KMS-11 (cell line): ENCODE measurements around the gene M1AP.
A peak's percentile ranks its signal among the peaks of the same experiment; 100 is the strongest.

Experiments used
- H2AFZ ChIP-seq: fragments of 200-600 bp; sonication (generic); 2 replicates; pipeline ENCODE4 v1.6.1; 2016; ENCODE audit warnings: antibody characterized with exemption, mixed run types, low read depth
- H3K27ac ChIP-seq: fragments of 200-600 bp; sonication (generic); 2 replicates; pipeline ENCODE4 v1.6.1; 2016; ENCODE audit warnings: mild to moderate bottlenecking, mixed run types
- H3K27me3 ChIP-seq: fragments of 200-600 bp; sonication (generic); 2 replicates; pipeline ENCODE4 v1.6.1; 2017; ENCODE audit warnings: mild to moderate bottlenecking, low read depth, mixed run types, moderate library complexity; ENCODE audit not compliant: insufficient read depth
- H3K36me3 ChIP-seq: fragments of 200-600 bp; sonication (generic); 2 replicates; pipeline ENCODE4 v1.6.1; 2017; ENCODE audit warnings: mild to moderate bottlenecking, mixed run types; ENCODE audit not compliant: insufficient read depth
- H3K4me1 ChIP-seq: fragments of 200-600 bp; sonication (generic); 2 replicates; pipeline ENCODE4 v1.6.1; 2016; ENCODE audit warnings: mild to moderate bottlenecking, low read depth, mixed run types; ENCODE audit not compliant: poor library complexity, severe bottlenecking
- H3K4me2 ChIP-seq: fragments of 200-600 bp; sonication (generic); 2 replicates; pipeline ENCODE4 v1.7.0; 2016; ENCODE audit warnings: mild to moderate bottlenecking, mixed run types
- H3K4me3 ChIP-seq: fragments of 200-600 bp; sonication (generic); IDR thresholded peaks from 2 replicates; pipeline ENCODE4 v1.6.1; 2017; ENCODE audit warnings: low read depth, low read length, mixed read lengths; ENCODE audit not compliant: insufficient read depth
- H3K79me2 ChIP-seq: fragments of 200-600 bp; sonication (generic); 2 replicates; pipeline ENCODE4 v1.6.1; 2016; ENCODE audit warnings: low read depth, mixed run types; ENCODE audit not compliant: insufficient read depth
- H3K9ac ChIP-seq: fragments of 200-600 bp; sonication (generic); 2 replicates; pipeline ENCODE4 v1.6.1; 2016; ENCODE audit warnings: mild to moderate bottlenecking, mixed run types
- H4K20me1 ChIP-seq: fragments of 200-600 bp; sonication (generic); 2 replicates; pipeline ENCODE4 v1.6.1; 2016; ENCODE audit warnings: mild to moderate bottlenecking, mixed run types; ENCODE audit not compliant: insufficient read depth
- CTCF ChIP-seq: fragments of 200-600 bp; sonication (generic); conservative IDR thresholded peaks from 2 replicates; pipeline ENCODE4 v1.6.1; 2017; ENCODE audit warnings: low read depth, mild to moderate bottlenecking, antibody characterized with exemption, low read length, moderate library complexity, mixed read lengths

Gene M1AP

DNA sequence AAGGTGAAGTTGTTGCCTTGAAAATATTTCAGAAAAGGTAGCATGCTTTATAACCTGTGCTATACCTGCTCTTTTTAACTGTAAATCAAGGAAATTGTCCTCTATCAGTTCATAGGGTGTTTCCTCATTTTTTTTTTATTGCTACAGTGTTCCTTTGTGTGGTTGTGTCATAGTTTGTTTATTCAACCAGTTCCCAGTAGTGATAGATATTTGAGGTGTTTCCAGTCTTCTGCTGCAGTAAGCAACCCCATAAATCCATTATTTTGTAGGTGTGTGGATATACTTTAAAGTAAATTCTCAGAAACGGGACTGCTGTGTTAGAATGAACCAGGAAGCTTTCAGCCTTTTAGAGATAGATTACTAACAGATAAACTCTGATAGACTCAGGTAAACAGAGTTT, 45.5 kb upstream of the M1AP start:
- Histone ChIP-seq H3K9ac (no peak overlapping the region), H3K4me2 (no peak overlapping the region), H2AFZ (no peak overlapping the region), H3K4me3 (no peak overlapping the region), H3K36me3 (no peaks in the 10 kb centered on the region), H3K79me2 (no peaks in the 10 kb centered on the region), H3K27ac (no peak overlapping the region), H3K4me1 (no peaks in the 10 kb centered on the region), H3K27me3 (no peaks in the 10 kb centered on the region), H4K20me1 (no peaks in the 10 kb centered on the region)
- no peak for TF ChIP-seq CTCF

- Histone ChIP-seq H3K4me1 (no peaks in the 10 kb centered on the region), H3K4me2 (no peak overlapping the region), H4K20me1 (no peaks in the 10 kb centered on the region), H3K79me2 (no peaks in the 10 kb centered on the region), H3K9ac (no peak overlapping the region), H3K4me3 (no peak overlapping the region), H3K27me3 (no peaks in the 10 kb centered on the region), H2AFZ (no peak overlapping the region), H3K27ac (no peak overlapping the region), H3K36me3 (no peaks in the 10 kb centered on the region)
- TF ChIP-seq CTCF, result no peak
Observed at GRCh38 chr2:74693213-74693612, 45.1 kb upstream of the M1AP start.

- TF ChIP-seq CTCF, result no peak
- Histone ChIP-seq H3K36me3 (no peaks in the 10 kb centered on the region), H3K9ac (no peak overlapping the region), H3K27ac (no peak overlapping the region), H3K4me3 (no peak overlapping the region), H3K4me1 (no peaks in the 10 kb centered on the region), H3K27me3 (no peaks in the 10 kb centered on the region), H3K79me2 (no peaks in the 10 kb centered on the region), H2AFZ (no peak overlapping the region), H3K4me2 (no peak overlapping the region), H4K20me1 (no peaks in the 10 kb centered on the region)
Observed at GRCh38 chr2:74691929-74692328, 43.8 kb upstream of the M1AP start.

DNA sequence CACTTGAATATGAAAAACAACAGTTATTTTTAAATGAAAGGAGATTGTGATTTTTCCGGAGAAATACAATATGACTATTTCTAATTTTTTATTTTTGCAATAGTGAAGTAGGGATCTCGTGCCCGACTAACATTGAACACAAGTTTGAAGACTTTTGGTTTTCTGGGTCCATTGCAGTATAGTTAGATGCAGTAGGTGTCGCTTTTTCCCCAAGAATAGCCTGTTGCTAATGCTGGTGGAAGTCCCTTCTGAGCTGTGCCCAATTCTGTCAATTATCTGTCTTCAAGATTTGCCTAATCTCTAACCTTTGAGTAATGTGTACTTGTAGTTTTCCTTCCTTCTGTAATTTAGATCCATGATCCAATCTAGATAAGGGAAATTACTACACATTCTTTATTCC, 42.4 kb upstream of the M1AP start:
- H3K4me1 ChIP-seq, result no peaks in the 10 kb centered on the region
- H3K27ac ChIP-seq, result no peak overlapping the region
- H3K36me3 ChIP-seq, result no peaks in the 10 kb centered on the region
- no peaks in the 10 kb centered on the region for H4K20me1 ChIP-seq
- no peak overlapping the region for H3K9ac ChIP-seq
- no peak overlapping the region for H3K4me3 ChIP-seq
- TF ChIP-seq CTCF, result peak; percentile 81
- H3K27me3 ChIP-seq, result no peaks in the 10 kb centered on the region
- H2AFZ ChIP-seq, result no peak overlapping the region
- no peak overlapping the region for H3K4me2 ChIP-seq
- no peaks in the 10 kb centered on the region for H3K79me2 ChIP-seq

DNA sequence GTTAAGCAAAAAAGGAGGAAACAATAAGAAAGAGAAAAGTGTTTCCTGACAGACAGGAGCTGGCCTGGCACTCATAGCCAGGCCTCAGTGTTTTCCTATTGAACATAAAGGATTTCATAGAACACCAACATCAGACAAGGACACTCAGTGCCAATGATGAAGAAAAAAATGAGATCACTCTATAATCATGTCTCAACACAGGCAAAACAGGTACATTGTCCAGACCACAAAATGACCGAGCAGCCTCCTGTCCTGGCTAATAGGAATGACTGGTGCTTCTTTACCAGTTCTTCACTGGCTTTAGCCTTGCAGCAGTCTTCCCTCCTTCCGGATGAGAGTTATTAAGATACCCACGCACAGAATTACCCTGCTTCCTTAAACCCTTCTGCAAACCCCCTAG, 41.5 kb upstream of the M1AP start:
- H3K4me3 ChIP-seq, result no peak overlapping the region
- no peaks in the 10 kb centered on the region for H3K79me2 ChIP-seq
- no peak for TF ChIP-seq CTCF
- no peak overlapping the region for H3K9ac ChIP-seq
- no peaks in the 10 kb centered on the region for H3K36me3 ChIP-seq
- no peak overlapping the region for H2AFZ ChIP-seq
- no peak overlapping the region for H3K27ac ChIP-seq
- H3K4me1 ChIP-seq, result no peaks in the 10 kb centered on the region
- no peaks in the 10 kb centered on the region for H4K20me1 ChIP-seq
- no peak overlapping the region for H3K4me2 ChIP-seq
- no peaks in the 10 kb centered on the region for H3K27me3 ChIP-seq
